HG03060 (cell line): ENCODE results near the gene STARD3.

Experiments
- ATAC-seq: cut with Tn5 transposase; IDR thresholded peaks from one replicate; pipeline ENCODE4 v1.9.1; 2021; ENCODE audit warnings: low read depth, moderate number of reproducible peaks; ENCODE audit not compliant: unreplicated experiment

Gene STARD3

DNA sequence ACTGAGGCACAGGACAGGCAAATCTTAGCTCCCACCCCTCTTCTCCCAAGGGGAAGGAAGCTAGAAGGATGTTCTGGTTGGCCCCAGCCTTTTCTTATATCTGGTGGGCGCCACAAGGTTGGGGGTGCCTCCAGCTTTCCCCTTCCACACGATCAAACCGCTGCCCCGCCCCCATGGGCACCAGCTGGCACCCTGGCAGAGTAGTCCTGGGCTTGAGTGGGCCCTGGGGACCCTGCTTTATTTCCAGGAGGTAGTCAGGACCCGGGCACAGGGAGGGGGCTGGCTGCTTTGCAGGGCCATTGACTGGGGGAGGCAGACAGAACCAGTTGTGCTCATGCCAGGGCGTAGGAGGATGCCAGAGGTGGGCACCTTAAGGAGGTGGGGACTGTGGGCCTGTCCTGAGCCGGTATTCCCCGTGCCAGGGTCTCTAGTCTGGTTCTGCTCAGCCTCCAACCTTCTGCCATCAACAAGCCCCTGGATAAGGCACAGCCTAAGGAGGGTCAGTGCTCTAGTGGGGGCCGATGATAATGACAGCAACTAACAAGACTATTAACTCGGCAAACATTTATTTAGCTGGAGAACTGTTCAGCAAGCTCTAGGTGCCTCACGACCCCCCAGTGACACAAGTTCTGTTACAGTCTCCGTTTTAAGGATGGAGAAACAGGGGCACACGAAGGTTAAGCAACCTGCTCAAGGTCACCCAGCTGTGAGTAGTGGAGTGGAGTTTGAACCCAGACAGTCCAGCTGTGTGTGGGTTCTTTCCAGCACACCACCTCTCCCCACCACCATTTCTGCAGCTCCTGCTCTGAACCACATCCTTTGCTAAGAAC is 17.8 kb upstream of the STARD3 start:
- no peak for ATAC-seq

DNA sequence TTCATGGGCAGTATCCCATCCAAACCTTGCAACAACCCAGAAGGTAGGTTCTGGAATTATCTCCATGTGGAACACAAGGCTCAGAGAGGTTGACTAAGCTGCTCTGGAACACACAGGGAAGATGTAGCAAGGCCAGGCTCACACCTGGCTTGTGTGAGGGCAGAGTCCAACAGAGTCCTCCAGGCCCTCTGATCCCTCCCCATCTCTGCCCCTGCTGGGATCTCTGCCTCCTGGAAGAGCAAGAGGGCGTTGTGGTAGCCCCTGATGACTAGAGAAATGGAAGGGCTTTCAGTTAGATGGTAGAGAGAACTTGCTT is 17.2 kb upstream of the STARD3 start:
- ATAC-seq: no peak

DNA sequence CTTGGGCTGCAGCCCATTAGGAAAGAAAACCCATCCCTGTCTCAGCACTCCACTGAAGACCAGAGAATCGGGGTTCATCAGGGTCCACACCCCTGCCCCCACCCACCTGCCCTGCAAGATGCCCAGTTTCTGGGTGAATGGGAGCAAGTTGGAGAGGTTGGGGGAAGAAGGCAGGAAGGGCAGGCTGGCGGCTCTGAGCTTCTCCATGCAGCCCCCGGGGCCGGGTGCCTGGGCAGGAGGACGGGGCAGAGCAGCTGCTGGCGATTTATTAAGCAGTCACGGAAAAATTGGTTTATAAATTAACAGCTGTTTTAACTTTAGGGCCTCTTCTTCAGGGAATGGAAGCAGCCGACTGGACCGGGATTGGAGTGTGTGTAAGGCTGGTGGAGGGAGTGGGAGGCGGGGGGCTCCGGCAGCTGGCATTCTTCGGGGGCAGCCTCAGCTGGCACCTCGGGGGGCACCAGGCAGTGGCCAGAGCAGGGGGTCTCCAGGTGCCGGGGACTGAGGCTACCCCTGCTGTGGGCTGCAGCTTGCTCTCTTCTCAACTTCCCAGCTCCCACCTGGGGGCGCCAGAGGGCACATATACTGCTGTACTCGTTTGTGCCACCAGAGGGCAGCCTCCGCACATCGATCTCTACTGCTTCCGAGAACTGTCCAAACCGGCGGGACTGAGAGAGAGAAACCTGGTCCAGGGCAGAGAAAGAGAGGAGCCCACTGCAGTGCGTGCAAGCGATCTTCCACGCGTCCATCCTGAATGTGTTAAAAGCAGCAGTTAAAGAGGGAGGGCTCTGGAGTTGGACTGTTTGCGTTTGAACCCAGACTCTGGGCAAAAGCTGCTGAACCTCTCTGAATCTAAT is 15.2 kb upstream of the STARD3 start:
- peak; percentile 74 for ATAC-seq

DNA sequence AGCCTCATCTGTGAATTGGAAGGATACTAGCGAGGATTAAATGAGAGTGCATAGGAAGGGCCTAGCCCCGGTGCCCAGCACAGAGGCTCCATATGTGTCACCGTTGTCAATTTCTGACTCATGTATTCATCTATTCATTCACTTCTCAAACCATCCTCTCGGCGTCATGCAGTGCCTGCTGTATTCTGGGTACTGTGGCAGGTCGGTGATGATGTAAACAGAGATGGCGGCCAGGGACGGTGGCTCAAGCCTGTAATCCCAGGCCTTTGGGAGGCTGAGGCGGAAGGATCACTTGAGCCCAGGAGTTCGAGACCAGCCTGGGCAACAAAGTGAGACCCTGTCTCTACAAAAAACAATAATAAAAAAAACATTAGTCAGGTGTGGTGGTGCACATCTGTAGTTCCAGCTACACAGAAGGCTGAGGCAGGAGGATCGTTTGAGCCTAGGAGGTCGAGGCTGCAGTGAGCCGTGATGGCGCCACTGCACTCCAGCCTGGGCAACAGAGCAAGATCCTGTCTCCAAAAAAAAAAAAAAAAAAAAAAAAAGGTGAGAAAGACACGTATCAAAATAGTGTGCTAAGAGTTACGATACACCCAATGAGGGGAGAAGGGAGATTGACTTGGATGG is 14.5 kb upstream of the STARD3 start:
- ATAC-seq: no peak

DNA sequence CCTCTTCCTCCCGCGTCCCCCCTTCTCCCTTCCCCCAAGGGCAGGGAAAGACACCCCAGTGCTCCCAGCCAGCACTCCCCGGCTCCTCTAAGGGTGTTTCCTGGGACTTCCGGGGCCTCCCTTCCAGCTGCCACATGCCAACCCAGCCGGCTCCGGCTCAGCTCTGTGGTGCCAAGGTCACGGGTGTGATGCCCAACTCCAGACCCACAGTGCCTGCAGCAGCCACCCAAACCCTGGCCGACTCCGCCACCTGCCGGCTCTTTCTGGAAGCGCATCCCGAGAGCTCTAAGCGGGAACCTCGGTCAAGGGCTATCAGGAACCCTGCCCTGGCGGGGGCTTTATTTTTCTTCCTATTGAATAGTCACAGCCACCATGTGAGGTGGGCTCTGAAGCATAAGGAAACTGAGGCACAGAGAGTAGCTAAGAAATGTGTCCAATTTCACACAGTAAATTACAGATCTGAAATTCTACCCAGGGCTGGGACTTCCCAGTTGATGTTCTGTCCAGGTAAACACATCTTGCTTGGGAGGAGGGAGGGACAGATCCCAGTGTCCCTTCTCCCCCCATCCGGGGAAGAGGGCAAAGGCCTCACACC is 13.5 kb upstream of the STARD3 start:
- ATAC-seq: no peak

DNA sequence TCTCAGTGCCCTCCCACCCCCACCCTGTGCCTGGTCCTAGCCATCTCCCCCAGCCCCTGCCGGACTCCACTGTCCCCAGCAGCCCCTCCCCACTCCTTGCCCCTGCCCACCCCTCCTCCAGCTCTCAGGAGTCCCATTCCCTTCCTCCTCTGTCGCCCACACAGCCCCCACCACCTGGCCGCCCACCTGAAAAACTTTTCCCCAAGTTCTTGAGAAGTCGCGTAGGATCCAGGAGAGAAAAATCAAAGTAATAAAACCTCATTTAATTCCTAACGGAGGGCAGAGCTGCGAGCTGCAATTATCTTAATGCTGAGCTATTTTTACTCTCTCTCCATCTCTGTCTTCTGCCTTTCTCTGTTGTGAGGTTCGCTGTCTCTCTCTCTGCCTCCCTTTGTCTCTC is 12.6 kb upstream of the STARD3 start:
- no peak for ATAC-seq

DNA sequence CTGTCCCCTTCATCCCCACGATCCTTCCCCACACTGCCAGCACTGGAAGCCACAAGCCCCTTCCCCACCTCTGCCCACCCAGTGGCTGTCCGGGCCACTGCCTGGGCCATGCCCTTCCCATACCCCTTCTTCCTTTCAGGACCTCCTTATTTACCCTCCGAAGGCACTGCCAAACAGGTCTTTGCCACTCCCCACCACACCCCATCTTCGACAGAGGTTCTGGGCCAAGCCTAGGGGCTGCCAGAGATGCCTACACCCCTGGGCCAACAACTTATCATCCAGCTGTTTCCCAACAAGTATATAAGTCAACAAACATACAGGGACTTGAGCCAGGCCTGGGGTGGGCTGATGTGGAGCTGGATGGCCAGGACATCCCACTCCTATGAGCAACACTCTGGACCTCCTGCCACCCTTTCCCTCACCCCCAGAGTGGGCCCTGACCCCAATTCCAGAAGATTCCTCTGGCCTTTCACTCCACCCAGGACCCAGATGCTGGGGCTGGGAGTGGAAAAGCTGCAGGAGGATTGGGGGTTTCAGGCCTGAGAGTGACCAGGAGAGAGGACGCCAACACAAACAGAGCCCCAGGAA is 11.7 kb upstream of the STARD3 start:
- ATAC-seq: no peak

DNA sequence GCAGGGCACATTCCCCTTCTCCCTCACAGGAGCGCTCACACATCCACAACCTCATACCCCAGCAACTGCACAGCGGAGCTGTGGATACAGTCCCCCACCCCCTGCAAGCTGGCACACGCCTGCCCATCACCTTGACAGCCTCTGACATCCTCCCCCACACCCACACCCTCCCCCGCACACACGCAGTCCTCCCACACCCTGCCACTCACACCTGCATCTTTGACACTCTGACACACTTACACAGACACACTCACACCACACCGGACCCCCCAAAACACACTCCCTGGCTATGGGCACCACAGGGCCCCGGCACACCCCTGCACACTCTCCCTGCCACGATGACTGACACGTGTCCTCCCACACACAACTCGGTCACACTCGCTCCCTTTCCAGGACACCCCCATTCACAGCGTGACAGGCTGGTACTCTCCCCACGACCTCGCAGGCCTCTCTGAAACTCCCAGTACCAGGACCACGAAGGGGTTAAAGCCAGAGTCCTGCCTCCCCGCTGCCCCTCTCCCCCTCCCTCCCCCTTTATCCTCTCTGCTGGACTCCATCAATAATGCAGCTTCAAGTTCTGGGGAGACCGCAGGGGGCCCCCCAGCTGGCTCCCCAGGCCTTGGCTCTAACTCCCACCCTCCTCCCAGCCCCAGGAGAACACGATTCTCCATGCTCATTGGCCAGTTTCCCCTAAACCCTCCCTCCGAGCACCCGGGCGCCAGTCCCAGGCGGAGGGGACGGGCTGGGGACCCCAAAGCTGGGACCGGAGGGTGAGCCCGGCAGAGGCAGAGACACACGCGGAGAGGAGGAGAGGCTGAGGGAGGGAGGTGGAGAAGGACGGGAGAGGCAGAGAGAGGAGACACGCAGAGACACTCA is 10.5 kb upstream of the STARD3 start, which contains the start of gene PPP1R1B:
TSS of gene PPP1R1B (plus strand) at position 782 of the 876 bp plus-strand sequence. CDS start 441 bp downstream, outside the sequence.
- ATAC-seq: no peak

DNA sequence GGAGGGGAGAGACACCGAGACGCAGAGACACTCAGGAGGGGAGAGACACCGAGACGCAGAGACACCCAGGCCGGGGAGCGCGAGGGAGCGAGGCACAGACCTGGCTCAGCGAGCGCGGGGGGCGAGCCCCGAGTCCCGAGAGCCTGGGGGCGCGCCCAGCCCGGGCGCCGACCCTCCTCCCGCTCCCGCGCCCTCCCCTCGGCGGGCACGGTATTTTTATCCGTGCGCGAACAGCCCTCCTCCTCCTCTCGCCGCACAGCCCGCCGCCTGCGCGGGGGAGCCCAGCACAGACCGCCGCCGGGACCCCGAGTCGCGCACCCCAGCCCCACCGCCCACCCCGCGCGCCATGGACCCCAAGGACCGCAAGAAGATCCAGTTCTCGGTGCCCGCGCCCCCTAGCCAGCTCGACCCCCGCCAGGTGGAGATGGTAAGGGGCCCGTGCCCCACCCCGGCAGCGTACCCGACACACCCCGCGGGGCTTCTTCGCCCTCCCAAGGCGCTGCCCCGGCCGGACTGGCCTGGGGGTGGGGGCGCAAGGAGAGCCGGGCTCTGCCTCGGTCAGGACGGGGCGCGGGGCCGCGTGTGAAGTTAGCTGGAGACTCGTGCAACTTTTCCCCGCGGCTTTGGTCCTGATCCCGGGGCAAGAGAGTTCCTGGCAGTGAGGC is 9.8 kb upstream of the STARD3 start:
- no peak for ATAC-seq

DNA sequence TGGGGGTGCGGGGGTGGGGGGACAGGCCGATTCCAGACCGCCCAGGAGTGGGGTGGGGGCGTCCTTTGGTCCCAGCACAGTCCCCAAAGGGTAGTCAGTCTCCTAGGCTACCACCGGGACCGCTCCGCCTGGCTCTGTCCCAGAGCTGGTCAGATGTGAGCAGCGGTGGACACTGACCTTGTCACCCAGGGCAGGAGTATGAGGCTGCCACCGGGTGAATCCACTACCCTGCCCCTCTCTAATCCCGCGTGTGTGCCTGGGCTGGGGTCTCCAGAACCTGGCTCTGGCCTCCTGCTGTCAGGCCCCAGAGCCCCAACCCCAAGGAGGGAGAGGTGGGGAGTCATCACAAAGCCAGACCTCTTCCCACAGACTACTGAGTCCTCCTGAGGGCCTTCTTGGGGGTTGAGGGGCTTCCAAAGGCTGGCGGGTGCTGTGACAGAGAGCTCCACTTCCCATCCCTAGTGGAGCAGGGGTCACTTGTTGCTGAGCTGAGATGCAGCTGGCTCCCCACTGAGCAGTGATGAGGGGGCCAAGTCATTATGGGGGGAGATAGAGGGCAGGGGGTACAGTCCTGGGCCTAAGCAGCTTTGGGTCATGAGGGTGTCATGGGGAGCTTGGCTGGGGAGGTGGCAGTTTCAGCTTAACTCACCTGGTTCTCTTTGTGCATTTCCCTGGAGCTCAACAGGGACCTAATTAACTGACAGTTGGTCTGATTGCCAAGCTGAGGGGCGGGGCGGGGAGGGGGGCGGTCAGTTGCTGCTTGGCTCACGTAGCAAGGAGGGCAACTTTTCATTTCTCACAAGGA is 9.0 kb upstream of the STARD3 start:
- no peak for ATAC-seq

DNA sequence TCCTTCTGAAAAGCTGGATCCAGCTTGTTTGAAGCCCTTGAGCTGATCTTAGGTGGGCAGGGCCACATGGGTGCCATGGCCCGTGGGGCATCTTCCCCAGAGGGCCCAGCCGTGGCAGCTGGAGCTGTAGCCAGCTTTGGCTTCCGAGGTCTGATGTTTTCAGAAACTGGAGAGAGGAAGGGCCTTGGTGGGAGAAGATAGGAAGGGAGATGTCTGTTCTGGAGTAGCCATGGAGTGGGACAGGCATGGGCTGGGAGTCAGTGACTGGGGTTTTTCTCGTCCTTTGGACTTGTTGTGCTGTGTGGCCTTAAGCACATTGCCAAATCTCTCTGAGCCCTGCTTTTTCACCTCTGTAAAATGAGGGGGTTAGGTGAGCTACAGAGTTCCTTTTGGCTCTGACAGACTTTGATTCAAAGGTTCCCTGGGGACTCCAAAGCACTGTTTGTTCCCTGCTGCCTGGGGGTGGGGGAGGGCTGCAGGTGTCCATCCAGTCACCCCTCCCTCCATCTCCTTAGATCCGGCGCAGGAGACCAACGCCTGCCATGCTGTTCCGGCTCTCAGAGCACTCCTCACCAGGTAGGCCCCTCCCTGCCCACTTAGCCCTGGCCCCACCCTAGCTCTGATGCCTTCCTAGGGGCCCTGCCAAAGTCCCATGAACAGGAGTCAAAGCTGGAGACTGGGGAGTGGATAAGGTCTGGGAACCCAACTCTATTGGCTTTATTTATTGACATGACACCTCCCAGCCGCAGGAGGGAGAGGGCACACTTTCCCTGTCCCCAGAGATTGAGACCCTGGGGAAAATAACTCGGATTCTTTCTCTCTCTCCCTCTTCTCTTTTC is 8.1 kb upstream of the STARD3 start:
- no peak for ATAC-seq

DNA sequence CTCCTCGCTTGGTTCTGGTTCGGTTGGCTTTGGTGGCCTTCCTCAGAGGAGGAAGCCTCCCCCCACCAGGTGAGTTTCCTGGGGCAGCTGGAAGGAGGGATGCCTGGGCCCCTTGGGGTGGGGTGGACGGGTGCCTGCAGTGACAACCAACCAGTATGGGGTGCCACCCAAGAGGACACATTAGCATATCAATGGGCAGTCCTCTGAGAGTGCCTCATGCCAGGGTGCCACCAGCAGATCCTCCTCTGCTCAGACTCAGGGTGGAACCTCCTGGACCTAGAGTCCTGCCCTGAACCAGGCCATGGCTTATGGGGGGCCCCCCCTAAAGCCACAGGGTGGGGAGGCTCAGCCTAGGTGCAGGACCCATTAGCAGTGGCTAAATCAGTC is 7.5 kb upstream of the STARD3 start:
- no peak for ATAC-seq

DNA sequence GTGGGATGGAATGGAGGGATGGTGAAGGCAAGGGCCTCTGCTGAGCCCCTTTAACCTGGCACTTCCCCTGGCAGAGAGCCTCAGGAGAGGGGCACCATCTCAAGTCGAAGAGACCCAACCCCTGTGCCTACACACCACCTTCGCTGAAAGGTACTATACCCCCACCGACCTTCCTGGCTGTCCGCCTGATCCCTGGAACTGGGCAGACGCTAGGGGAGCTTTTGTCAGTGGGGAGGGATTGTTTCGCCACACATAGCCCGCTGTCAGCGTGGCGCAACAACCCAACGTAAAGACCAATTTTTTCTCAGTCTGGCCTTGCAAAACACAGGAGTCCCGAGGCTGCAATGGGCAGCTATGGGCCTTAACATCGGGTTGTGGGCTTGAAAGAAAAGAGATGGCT is 7.0 kb upstream of the STARD3 start:
- ATAC-seq: no peak

DNA sequence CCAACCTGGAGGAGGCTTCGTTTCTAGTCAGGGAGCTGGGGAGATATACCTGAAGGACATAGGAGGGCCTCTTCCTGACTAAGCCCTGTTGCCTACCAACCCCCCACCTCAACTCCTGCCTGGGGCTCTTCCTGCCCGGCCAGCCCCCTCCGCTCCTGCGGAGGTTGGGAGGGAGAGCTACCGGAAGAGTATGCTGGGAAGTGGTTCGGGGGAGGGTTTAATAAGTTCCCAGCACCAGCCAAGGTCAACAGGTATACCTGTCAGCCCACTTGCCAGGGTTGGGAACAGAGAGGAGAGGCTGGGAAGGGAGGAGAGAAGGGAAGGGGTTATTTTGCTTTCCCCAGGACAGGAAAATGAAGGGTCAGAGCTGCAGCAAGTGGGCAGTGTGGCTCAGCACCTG is 5.5 kb upstream of the STARD3 start:
- ATAC-seq: no peak

DNA sequence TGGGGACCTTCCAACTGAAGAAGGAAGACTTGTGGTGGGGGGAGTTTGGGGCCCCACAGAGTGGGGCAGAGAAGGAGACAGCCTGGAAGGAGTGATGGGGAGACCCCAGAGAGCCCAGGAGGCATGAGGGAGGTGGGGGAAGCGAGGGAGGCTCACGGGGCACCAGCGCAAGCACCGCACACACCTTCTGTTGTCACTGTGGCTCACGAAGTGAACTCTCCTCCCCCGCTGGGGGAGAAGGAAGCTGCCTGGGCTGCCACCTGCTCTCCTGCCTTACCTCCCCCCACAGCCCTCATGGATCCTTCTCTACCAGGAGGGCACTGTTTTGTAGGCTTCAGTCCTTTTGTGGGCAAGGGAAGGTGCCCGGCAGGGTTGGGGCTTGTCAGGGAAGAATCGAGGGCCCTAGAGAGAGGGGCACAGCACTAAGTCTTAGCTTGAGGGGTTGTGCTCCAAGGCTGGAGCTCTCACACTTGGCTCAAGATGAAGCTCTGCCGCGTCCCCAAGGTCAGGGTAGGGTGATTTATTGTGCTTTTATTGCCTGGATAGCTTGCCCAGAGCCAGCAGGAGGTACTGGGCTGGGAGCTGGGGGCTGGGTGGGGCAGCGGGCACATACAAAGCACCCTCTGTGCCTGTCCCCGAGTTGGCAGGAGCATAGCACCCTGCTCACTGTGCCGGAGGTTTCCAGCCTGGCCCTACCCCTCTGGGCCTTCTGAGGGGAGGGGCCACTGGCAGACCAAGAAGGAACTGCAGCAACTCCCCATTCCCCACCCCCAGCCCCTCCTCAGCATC is 4.6 kb upstream of the STARD3 start:
- ATAC-seq: no peak

DNA sequence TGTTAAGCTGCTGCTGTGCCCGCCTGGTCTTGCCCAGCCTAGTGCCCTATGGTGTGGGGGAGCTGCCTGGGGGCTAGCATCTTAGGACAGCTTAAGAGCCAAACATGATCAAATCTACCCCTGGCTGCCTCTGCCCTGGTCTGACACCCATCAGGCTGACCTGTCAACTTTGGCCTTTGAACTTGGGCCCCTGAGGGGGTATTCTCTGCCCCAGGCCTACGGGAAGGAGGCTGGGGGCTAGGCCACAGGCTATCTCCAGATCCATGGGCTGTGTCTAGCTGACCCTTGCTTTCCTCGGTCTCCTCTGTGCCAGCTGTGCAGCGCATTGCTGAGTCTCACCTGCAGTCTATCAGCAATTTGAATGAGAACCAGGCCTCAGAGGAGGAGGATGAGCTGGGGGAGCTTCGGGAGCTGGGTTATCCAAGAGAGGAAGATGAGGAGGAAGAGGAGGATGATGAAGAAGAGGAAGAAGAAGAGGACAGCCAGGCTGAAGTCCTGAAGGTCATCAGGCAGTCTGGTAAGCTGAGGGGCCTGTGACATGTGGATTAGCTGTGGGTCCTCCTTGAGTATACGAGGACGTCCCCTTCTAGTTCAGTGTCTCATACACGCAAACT is 3.3 kb upstream of the STARD3 start:
- ATAC-seq: no peak
